GM11168 (cell line): ENCODE data around the gene FOXO3.
"Not testable (repeated sequence)": the region's sequence is repeated elsewhere in the genome, so short reads cannot be mapped to it uniquely, and the experiment has no call there.

Source experiments
- in situ Hi-C: fragments of 300-500 bp; cut with MboI; formaldehyde crosslinking; loops from one replicate; pipeline ENCODE4 v1.12.0; 2022; ENCODE audit warnings: low sequenced_read_pairs; ENCODE audit not compliant: unreplicated experiment

The FOXO3 gene

DNA sequence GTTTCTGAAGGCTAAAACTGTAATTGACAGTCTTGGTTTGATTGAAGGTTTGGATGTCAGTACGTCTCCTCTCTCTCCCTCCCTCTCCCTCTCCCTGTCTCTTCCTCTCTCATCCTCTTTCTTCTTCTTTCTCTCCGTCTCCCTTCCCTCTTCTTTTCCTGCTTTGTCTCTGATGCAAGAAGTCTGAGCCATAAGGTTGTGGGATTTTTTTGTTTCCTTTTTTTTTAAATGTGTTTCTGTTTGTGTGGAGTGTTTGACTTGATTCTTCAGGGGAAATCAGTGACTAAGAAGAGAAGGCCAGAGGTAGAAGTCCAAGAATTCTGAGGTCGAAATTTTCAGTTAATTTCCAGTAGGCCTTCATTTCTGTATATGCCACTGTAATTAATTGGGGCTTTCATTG, 111.9 kb downstream of the FOXO3 start:
- in situ Hi-C loops: no loop called here

DNA sequence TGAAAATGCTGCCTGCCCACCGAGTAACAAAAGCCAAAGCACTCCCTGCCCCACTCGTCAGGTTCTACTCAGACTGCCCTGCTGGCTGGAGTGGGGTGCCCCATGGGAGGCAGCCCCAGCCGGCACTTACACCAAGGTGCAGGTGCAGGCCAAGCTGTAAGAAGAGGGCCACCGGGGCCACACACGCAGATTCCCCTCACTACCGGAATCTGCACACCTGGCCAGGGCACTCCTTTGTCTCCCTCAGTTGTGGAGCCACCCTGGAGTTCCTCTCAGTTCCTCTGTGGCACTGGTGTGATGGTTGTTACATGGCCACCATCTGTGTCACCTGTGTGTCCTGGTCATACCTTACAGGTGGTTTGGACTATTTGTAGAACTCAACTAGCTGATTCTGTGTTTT, 112.4 kb downstream of the FOXO3 start:
- in situ Hi-C loops: no loop called here

DNA sequence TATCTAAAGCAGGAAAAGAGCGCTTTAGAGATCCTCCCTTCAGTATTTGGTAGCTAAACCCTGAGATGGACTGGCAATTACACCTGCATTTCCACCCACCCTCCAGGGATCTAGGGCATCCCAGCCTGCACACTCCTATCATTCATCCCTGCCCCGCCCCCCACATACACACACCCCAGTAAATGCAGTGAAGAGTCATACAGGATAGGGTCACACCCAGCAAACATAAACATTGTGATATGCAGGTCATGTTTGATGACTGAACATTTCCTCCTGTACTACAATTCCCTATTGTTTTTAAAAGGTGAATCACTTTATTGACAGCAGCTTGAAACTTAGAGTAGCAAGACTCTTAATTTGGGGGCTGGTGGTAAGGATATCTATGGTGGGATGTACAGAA, 112.9 kb downstream of the FOXO3 start:
- in situ Hi-C loops: no loop called here

DNA sequence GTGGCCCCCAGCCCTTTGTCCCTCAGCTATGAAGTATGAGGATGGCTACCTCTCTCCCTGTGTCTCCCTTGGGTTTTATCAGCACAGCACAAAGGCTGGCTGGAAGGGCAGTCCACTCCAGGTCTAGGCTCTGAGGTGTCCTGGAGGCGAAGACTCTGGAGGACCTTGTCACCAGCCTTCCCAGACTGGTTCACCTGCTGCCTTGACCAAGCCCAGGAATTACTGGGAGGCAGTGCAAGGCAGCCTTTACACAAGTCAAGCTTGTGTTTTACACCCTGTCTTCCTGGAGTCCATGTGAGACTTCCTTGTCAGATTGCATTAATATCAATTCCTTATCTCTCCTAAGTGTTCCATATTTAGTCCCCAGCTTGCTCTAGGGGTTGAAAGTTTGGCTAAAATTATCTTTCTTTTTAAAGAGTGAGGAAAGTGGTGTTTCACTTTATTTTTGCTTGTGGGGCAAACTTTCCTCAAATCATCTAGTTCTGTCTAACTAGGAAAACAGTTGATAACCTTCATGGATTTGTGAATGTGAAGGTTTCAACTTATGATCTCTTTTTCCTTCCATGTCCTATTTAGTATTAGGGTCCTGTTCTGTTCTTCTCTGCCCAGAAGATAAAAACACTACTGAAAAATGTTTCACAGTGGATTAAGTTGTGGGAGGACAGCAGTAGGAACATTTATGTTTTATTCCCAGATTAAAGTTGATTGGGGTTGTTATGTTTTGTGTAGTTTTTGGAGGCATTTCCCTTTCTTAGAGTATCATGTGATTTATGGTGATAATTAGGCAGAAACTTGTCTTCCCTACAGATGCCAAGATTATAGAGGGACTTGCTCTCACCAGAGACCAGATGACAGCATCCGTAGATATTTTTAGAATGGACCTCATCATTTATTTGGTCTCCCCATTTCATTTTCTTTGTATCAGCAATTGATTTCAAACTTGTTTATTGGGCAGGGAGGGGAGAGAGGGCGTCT, 114.8 kb downstream of the FOXO3 start:
- in situ Hi-C loops: no loop called here

DNA sequence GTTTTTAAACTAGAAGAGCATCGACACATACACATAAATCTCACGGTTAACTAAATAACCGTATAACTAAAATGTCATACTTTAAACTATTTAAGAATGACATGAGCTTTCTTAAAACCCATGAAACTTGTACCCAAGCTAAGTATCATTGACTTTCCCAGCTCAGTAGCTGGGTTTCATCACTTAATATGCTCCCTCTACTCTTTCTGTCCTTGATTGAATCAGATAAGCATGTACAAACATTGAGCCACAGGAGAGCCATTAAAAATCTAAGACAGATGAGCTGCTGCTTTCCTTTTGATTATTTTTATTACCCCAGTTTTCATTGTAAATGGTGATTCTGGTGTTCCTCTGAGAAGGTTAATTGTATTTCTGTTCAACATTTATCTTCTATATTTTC, 115.8 kb downstream of the FOXO3 start:
- in situ Hi-C loops: no loop called here

DNA sequence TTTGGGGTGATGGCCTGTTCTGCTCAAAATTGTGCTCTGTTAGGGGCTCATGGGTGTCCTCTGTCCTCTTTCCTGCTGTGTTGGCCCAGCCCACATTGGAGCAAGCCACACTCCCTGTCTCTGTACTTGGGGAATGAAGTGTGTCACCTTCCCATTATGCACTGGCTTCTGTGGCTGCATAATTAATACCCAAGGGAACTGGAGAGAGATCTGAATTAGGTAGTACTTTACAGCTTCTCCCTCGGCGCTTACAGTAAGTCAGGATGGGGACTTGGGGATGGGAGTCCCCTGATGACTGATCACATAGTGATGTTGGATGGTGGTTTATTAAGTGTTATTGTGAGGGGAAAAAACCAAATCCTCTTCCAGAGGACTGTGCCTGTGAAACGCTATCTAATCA, 116.6 kb downstream of the FOXO3 start:
- in situ Hi-C loops: no loop called here

DNA sequence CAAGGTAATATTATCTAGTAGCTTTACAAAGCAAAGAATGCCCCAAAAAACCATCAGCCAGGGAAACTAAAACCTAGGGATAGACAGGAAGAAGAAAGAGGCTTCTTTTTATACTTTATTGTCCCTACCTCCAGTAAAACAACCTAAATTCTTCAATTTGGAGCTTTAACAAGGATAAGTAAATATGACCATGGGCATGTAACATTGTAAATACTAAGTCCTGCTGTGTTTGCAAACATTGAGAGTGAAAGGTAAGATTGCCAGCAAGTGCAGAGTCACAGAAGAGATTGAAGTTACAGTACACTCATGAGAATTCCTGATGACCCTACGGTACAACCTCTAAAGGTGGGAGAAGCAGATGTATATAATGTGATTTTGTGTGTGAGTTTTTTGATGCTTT, 117.2 kb downstream of the FOXO3 start:
- in situ Hi-C loops: no loop called here

DNA sequence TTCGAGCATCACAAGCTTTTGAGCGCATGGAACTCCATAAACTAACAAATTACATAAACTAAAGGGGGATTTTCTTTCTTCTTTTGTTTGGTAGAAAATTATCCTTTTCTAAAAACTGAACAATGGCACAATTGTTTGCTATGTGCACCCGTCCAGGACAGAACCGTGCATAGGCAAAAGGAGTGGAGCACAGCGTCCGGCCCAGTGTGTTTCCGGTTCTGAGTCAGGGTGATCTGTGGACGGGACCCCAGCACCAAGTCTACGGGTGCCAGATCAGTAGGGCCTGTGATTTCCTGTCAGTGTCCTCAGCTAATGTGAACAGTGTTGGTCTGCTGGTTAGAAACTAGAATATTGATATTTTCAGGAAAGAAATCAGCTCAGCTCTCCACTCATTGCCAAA, 119.6 kb downstream of the FOXO3 start:
- in situ Hi-C loops: not testable (repeated sequence)

DNA sequence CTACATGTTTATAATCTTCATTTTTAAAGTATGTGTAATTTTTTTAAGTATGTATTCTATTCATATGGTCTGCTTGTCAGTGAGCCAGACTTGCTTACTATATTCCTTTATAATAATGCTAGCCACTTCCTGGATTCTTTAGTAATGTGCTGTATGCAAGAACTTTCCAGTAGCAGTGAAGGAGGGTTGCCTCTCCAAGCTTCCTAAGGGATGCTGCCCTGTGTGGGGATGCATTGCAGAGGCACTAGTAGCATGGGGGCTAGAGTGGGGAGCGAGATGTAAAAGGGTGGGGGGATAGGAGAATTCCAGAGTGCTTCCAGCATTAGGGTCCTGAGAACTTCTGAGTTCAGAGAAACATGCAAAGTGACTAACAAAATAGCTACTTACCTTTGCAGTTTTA, 121.0 kb downstream of the FOXO3 start:
- in situ Hi-C loops: not testable (repeated sequence)

DNA sequence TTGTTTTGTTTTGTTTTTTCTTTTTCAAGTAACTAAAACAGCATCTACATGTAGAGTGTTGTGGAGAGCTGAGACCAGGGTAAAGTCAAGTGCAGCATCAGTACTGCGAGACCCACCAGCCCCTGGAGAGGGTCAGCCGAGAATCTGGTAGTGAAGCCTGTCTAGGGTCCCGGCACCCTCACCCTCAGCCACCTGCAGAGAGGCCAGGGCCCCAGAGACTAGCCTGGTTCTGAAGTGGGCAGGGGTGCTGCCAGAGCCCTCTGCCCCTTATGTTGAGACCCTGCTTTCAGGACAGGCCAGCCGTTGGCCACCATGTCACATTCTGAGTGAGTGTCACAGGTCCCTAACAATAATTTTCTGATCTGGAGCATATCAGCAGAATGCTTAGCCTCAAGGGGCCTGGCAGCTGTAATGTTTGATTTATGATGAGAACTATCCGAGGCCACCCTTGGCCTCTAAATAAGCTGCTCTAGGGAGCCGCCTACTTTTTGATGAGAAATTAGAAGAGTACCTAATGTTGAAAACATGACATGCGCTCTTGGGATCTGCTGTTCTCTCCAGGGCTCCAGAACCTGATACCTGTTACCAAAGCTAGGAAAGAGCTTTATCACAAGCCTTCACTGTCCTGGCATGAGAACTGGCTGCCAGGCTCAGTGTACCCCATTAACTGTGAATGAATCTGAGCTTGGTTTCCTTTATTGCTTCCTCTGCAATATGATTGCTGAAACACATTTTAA, 121.8 kb downstream of the FOXO3 start:
- in situ Hi-C loops: not testable (repeated sequence)

DNA sequence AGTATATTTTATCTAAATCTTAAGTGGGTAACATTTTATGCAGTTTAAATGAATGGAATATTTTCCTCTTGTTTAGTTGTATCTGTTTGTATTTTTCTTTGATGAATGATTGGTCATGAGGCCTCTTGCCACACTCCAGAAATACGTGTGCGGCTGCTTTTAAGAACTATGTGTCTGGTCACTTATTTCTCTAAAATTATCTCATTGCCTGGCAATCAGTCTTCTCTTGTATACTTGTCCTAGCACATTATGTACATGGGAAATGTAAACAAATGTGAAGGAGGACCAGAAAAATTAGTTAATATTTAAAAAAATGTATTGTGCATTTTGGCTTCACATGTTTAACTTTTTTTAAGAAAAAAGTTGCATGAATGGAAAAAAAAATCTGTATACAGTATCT, 123.3 kb downstream of the FOXO3 start:
- in situ Hi-C loops: not testable (repeated sequence)

DNA sequence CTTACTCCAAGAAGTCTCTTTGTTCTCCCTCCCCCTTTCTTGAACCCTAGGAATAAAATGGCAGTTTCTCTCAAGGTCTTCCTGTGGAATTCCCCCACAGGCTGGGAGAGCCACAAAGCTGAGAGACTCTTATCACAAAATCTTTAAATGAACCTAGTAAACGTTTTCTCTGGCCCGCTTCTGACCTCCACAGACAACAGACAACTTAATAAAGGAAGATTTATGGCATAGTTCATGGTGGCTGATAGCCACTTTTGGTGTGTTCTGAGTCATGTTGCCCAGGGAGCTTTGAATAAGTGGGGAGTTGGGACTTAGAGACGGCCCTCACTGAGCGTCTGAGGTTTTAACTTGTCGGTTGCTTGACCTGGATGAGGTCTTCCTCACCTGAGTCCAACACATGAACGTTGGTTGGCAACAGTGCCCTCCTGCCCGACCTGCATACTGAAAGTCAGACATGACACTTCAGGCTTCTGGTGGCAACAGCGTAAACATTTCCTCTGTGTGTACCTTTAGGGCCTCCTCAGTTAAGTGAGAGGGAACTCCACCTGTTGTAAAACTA, 124.1 kb downstream of the FOXO3 start:
- in situ Hi-C loops: no loop called here

DNA sequence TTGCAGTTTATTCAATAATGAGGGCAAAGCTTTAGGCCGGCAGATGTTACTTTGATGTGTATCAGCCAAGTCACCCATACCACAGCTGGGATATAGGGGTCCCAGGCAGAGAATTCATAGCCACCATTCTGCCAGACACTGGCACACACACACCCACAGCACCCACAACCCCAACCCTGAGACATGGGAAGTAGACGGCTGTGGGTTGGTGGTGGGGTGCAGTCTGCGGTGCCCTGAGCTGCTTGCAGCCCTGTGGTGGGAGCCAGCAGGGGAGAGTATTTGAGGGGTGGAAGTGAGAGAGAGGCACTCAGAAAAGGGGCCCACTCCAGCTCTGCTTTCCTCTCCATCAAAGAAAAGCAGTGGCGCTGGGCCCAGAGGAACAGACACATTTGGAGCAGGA, 125.3 kb downstream of the FOXO3 start:
- in situ Hi-C loops: no loop called here

DNA sequence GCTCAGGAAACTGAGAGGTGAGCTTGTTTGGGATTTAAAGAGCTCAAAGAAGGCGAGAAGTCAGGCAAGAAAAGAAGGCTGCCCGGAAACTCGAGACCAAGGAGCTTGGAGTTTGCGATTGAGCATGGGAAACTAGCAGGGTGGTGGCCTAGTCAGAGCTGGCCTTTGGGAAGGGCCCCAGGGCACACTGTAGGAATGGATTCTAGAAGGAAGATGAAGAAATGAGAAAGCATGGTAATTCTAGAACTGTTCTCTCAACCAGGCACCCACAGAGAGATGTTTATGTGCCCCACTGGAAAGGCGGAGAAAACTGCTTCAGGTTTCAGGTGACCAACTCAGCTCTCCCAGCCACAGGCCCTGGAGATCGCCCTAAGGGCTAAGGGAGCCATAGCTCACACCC, 126.2 kb downstream of the FOXO3 start:
- in situ Hi-C loops: no loop called here

DNA sequence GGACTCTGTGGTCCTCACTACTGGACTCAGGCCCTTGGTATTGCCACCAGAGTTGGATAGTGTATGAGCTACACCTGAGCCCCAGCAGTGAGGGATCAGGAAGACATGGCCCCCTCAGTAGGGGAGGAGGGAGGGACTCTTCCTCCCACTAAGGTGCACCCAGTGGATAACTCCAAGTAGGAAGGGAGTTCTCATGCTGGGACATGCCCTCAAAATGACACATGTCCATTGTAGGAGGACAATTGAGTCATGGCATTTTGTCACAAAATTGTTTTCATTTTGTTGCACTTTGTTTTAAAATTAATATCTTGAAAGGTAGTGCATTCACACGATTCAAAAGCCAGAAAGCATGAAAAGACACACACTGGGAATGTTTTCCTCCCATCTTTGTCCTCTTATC, 127.2 kb downstream of the FOXO3 start:
- in situ Hi-C loops: no loop called here

DNA sequence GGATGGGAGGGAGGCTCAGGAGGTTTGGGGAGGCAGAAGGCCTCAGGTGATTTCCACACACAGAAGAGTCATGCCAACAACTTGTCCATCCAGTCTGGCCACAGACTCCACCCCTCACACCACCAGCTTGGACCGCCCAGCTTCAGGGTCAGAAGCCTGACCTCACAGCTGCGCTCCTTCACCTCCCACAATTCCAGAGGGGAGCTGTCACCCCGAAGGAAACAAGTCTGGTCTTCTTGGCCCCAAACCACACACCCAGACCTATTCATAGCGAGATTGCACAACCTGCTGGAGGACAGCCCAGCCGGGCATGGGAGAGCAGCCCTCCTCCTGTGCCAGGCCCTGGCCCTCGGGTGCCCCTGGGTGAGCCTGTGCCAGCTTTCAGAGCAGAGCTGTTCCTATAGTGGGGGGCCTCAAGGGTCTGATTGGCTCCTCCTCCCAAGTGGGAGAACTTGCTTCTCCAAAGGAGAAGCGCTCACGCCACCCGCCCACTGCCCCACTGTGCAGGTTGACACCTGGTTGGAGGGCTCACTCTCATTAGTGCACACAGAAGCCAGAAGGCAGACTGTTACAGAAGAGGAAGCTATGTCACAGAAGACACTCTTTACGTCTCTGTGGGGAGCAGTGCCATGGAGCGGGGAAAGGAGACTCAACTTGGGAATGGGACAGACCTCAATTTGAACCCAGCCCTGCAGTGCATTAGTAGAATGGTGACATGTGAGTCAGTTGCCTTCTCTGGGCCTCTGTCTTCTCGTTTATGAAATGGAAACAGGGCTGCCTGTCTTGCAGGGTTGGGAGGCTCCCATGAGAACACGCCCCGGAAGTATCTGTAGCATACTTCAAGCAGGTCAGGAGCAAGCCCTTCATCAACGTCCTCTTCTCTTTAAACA, 128.8 kb downstream of the FOXO3 start:
- in situ Hi-C loops: no loop called here

DNA sequence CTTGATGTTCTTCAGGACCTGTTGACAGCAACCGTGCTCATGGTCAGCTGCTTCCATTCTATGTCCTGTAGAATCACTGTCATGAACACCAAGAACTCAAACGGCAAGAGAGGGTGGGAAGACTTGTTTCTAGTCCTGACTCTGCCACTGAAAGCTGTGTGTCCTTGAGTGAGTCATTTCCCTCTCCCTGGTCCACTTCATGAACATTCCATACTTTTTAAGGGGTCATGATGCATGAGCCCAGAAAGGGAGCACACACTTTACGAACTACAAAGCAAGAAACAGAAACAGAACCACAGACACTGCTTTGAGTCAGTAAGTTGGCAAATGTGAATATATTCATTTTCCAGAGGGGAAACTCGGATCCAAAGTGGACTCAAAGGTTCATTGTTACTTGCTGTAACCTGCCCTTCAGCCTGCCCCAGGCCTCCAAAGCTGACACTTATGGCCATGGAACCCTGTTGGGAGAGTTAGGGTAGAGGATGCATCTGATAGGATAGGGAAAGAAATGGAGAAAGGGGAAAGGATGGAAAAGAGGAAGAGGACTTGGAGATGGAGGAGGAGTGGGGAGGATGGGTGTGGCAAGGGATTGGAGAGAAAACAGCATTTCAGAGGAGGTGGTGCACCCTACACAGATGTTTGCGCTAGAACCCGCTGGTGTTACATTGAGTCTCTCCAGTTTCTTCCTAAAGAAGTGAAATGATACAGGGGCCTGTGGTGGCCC, 129.8 kb downstream of the FOXO3 start:
- in situ Hi-C loops: no loop called here

DNA sequence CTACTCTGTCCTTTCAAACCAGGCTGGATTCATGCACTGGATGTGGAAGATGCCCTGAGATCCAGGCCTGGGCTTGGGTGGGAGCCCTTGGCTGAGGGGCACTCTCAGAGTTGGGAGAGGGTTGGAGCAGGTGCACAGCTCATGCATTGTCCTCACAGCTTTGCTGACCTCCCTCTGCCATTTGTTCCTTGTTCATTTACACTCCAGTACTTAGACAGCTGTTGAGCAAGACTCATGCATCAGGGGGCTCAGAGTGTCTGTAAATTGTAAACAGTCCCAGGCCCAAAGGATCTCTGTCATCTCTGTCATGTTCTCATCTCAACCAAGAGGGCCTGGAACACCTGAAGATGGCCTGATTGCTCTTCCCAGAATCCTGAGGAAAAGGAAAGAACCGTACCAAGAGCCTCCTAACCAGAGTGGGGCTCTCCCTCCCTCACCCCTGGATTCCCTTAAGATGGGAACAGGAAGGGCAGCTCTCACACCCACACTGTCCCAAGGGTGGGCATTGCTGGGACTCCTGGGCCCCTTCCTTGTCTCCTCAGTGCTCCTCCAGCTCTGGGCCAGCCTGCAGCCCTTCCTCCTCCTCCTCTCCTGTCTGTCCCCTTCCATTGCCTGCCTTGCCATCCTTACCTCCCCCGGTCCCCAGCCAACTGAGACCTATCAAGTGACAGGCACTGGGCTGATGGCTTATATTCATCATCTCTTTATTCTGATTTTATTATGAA, 132.9 kb downstream of the FOXO3 start:
- in situ Hi-C loops: no loop called here

DNA sequence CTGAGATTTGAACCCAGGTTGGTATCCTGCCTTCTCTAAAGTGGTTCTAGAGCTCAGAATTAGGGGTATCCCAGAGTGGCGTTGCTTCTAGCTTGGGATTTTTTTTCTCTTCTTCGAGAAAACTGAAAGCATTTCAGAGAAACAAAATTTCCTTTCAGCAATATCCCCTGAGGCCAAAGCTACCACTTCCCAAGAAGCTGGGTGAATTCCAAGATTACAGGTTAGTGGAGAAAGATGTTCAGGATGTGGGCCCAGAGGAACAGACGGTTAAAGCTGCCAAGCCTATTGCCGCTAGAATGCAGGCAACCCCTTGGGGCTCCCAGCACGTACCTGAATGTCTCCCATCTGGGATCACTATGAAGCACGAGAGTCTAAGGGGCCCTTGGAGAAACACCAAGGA, 134.1 kb downstream of the FOXO3 start:
- in situ Hi-C loops: no loop called here
